GM18526 (cell line): Measurements from ENCODE around the gene PML.

ENCODE experiments used
- POLR2A ChIP-seq: IDR thresholded peaks from 3 replicates; pipeline ENCODE4 v1.6.1; 2011; ENCODE audit not compliant: insufficient read length; ENCODE audit errors: extremely low read depth

PML gene

DNA sequence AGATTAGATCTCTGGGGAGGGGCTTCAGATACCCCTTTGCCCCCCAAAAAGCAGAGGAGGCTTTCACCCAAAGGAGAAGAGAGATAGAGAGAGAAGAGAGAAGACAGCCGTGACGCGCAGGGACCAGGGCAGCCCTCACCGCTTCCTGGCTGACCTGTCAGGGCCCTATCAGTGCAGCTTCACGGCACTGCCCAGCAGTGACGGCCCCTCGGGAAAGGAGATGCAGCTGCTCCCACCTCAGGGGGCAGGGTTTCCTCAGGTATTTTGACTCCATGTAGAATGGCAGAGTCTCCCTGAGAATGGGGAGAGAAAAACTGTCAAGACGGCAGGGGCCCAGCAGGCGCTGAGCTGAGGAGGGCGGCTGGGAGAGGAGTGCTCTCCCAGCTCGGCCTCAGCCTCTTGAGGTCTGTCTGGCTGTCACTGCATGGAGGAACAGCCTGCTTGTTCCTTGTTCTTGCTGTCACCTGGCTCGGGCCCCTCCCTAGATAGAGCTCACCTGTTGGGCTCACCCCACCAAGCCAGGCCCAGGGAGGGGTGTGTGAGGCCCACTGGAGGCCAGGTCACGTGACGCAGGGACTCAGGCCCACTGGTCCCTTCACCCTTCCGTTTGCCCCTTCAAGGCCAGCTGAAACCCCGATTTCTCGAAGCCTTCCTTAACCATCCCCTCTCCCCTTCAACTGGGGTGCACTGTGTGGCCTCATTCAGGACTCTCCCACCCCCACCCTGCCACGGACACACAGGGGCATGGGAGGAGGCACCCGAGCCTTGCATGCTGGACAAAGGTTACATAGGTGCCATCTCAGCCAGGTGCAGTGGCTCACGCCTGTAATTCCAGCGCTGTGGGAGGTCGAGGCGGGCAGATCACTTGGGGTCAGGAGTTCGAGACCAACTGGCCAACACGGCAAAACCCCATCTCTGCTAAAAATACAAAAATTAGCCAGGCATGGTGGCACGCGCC lies 40.0 kb upstream of the PML start:
- no peak for TF ChIP-seq POLR2A

DNA sequence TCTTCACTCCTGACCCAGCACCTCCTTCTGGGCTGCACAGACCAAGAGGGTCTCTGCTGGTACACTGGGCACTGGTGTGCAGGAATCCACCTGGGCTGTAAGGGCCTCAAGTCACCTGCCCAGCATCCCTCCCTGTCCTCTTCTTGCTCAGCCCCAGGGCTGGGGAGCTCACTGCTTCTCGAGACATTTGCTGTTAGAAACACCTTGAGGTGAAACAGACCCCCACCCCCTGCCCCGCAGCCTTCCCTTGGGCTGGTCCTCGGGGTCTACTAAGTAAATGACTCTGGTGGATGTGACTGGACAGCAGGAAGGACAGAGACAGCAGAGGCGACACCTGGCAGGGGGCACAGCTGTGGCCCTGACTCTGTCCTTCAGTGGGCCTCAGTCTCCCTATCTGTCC lies 39.2 kb upstream of the PML start:
- no peak for TF ChIP-seq POLR2A

DNA sequence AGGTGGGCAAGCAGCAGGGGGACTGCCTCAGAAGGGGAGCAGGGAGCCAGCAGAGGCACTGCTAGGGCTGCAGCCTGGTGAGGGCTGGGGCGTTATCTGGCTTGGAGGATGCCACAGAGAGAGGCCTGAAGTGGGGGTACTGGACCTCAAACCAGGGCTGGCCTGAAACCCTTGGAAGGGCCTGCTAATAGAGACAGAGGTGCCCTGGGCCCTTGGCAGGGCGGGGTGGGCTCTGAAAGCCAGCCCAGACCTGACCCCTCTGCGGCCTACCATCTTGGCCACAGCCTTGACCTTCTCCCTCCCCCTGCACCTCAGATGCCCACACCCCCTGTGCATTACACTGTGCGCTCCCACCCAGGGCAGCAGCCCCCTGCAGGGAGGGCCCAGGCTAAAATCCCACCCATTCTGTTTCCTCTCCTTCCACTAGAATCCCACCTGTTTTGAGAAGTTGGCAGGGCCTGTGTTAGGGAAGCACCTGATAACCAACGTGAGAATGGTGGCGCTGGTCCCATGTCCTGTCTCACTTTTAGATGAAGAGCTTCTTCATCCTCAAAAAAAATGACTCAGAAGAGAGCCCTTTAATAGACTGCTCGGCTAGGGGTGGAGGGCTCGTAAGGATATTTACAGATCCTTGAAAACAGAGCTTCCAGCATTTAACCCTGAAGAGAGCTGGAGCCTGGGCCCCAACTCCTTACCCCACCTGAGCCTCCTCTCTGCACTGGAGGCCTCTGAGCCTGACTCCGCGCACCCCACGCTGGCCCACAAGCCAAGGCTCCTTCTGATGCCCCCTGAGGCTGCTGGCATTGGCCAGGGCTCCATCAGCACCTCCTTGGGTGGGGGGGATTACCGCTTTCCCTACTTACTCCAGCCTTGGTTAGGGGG lies 38.4 kb upstream of the PML start:
- TF ChIP-seq POLR2A = no peak

DNA sequence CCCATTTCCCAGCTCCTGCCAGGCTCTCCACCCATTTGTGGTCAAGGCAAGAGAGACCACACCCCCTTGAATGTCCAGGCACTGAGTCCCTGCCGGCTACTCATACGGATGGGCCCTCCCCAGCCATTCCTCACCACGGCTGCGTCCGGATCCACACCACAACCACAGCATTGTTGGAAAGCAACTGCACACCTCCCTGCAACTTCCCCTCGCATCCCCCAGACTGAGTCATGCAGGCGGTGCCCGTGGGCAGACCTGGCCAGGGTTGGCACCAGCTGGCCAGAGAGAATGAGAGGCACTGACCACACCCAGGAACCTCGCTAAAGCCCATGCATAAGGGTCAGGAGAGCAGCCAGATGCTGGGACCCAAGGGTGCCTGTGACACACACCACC lies 37.8 kb upstream of the PML start:
- no peak for TF ChIP-seq POLR2A

- no peak for TF ChIP-seq POLR2A
Observed at GRCh38 chr15:73957276-73957675, 37.2 kb upstream of the PML start.

DNA sequence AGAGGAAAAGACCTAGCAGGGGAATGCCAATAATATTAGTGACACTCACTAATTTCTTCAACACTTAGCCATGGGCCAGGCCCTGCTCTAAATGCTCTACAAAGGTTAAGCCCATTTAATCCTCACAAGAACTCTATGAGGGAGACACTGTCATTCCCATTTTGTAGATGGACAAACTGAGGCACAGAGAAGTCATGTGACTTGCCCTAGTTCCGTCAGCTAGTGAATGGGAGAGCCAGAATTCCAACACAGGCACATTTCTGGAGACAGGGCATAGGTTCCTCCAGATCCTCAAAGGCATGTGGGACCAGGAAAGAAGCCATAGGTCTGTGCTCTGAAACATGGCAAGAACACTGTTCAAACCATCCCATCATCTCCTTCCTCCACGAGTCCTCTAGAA lies 36.7 kb upstream of the PML start:
- no peak for TF ChIP-seq POLR2A

DNA sequence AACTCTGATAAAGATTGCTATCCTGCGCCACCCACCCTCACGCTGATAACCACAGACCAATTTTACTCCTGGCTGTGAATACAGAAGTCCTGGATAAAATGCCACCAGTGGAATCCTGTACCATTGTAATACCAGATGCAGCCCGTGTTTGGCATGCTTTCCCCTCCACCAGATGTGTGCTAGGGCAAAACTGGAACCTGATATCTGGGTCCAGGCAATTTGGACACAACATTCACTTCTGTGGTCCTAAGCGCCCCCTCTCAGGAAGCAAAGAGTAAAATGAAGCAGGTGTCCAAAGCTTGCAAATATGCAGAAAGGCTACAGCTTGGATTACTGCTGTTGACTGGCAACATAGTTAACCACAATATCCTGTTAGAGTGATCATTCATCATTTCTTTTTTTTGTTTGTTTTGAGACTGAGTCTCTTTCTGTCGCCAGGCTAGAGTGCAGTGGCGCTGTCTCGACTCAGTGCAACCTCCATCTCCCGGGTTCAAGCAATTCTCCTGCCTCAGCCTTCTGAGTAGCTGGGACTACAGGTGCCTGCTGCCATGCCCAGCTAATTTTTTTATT lies 35.4 kb upstream of the PML start:
- TF ChIP-seq POLR2A = no peak

- no peak for TF ChIP-seq POLR2A
Observed at GRCh38 chr15:73959801-73960200, 34.7 kb upstream of the PML start.

GRCh38 chr15:73962433-73962832 lies 32.1 kb upstream of the PML start:
- no peak for TF ChIP-seq POLR2A

DNA sequence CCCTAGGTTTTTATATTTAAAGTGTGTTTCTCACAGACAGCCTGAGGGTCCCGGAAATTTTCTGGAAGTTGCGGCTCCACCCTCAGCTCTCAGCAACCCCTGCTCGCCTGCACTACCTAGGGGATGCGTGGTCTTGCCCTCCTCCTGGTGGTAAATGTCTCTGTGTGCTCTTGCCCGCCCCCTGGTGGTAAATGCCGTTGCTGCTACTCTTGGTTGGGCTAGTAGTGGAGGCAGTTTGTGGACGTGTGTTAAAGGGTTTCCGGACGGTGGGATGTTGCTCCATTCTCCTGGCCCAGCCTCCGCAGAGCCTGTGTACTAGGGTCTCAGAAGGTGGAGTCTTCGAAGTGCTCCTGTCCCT lies 29.8 kb upstream of the PML start:
- TF ChIP-seq POLR2A = no peak

GRCh38 chr15:73965094-73965757 lies 29.3 kb upstream of the PML start:
- TF ChIP-seq POLR2A = no peak

DNA sequence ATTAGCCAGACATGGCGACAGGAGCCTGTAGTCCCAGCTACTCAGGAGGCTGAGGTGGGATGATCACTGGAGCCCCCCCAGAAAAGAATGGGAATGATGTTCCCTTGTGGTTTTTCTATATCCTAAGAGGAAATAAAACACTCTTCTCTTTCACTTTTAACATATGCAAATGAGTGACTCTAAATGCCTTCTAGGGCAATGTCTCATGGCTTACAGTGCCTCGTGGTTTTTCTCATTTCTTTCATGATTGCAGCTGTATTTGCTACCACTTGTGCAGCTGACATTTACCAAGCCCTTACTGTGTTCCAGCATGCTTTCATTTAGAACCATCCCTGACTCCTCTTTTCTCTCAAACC lies 28.8 kb upstream of the PML start:
- no peak for TF ChIP-seq POLR2A

DNA sequence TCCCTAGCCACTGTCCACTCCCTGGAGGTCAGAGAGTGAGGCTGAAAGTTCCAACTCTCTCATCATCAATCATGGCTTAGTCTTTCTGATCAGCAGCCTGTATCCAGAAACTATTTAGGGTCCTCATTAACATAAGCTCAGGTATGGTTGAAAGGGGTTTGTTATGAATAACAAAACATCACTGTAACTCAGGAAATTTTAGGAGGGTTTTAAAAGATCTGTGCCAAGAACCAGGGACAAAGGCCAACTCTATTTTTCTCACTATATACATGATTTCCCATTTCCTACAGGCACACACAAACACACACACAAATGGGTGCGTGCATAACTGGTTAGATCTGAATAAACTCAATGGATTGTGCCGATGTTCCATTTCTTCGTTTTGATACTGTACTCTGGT lies 26.1 kb upstream of the PML start:
- no peak for TF ChIP-seq POLR2A

GRCh38 chr15:73969151-73969759 lies 25.3 kb upstream of the PML start:
- TF ChIP-seq POLR2A = no peak

- TF ChIP-seq POLR2A = no peak
Observed at GRCh38 chr15:73972984-73973682, 21.4 kb upstream of the PML start.

DNA sequence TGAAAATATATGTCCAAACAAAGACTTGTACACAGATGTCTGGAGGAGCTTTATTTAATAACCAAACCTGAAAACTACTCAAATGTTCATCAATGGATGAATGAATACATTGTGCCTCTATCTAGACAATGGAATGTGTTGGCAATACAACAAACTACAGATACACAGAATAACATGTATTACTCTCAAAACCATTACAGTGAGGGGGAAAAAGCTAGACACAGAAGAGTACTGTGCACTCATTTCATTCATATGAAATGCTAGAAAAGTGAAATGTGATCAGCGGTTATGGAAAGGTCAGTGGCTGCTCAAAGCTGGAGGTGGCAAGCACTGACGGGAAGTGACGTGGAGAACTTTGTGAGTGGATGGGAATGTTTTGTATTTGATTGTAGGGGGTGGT lies 15.6 kb upstream of the PML start:
- no peak for TF ChIP-seq POLR2A
